ENCODE data around the gene ERC1.
A peak's percentile ranks its signal among the peaks of the same experiment; 100 is the strongest.

GRCh38 chr12:1544996-1545700 is 554.1 kb downstream of the ERC1 start:
- TF ChIP-seq, protein P1, sequence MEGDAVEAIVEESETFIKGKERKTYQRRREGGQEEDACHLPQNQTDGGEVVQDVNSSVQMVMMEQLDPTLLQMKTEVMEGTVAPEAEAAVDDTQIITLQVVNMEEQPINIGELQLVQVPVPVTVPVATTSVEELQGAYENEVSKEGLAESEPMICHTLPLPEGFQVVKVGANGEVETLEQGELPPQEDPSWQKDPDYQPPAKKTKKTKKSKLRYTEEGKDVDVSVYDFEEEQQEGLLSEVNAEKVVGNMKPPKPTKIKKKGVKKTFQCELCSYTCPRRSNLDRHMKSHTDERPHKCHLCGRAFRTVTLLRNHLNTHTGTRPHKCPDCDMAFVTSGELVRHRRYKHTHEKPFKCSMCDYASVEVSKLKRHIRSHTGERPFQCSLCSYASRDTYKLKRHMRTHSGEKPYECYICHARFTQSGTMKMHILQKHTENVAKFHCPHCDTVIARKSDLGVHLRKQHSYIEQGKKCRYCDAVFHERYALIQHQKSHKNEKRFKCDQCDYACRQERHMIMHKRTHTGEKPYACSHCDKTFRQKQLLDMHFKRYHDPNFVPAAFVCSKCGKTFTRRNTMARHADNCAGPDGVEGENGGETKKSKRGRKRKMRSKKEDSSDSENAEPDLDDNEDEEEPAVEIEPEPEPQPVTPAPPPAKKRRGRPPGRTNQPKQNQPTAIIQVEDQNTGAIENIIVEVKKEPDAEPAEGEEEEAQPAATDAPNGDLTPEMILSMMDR (IDR thresholded peaks at IDR 0.05), result peak; percentile 12 to 30 (median 28)
- TF ChIP-seq POLR2A (IDR thresholded peaks at IDR 0.05; ENCODE audit: low read depth), result no peak

Measured in esophagus muscularis mucosa (tissue), 3 donors.